Stimulated activated CD8-positive, alpha-beta memory T cell treated with anti-CD3 and anti-CD28 coated beads, Interleukin-4, amount 100 ng/mL, for 24 hours (primary cell): Measurements from ENCODE around the gene LRBA.

Experiments used
- DNase-seq: peaks from one replicate; pipeline ENCODE4 v3.0.0-alpha.2; 2020; ENCODE audit warnings: low read depth

The LRBA gene

DNA sequence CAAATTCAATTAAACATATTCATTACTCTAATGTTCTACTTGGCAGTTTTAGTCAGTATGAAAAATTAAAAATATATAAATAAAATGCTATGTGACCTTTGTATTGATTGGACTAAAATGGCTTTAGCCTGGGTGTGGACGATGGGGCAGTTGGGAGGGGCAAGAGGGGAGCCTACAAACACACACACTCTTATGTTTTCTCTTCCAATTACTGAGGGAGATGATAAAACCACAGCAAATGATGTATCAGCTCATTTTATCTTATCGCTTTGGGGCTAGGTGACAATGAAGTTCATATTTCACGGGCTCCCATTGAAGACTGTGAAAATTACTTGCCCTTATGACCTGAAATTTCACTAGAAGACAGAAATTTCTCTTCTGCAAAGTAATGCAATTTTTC lies 517.5 kb downstream of the LRBA start:
- DNase-seq: no peak

DNA sequence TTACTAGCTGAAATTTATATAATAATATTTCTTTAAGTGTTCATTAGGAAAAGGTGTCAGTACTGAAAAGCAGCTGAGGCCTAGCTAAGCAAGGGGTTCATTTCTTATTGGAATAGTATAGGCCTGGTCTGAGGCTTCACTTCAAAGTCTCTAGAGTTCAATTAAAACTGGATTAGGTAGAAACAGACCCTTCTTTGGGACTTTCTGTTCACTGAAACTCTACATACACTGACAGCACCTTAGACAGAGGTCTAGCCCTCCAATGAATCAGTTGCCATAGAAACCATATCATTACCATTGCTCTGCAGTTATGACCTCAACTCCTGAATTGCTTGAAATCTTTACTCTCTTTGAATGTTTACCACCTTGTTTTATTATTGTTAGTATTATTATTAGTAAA lies 519.5 kb downstream of the LRBA start:
- no peak for DNase-seq

GRCh38 chr4:150493851-150494250 lies 521.2 kb downstream of the LRBA start:
- no peak for DNase-seq

DNA sequence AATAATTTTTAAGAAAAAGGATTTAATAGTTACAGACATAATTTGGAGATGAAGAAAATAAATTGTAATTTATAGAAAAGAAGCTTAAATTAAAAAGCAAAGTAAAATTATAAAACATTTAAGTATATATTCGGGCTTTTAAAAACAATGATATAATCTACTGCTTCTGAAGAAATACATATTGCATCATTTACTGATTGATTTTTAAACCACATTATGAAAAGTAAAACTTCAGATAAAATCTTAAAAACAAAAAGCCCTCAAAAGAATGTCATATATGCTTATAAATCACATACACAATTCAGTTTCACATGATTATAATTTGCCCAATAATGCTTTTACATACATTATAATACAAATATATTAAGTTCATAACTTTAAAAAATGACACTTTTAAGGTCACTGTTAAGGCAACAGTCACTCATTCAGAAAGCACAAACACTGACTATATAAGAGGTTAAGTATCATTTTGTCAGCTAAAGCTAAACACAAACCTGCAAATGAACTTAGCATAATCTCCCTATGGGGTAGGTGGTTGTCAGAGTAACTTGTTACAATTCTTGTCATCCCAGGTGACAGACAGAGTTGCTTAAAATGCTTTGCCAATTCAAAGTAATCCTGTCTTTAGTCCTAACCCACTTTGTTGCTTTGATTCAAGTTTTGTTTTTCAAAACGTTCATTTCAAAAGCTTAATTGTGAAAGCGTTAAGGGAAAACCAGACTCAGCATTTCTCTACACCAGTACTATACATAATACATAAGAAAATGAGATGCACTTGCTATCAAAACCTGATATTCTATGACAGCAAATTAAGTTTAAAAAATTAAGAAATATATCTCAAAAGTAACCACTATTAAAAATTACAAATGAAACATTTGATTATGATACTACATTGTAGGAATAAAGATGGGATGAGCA lies 523.7 kb downstream of the LRBA start:
- DNase-seq: no peak

GRCh38 chr4:150482581-150482980 lies 532.5 kb downstream of the LRBA start:
- no peak for DNase-seq

GRCh38 chr4:150479657-150480056 lies 535.4 kb downstream of the LRBA start:
- no peak for DNase-seq

DNA sequence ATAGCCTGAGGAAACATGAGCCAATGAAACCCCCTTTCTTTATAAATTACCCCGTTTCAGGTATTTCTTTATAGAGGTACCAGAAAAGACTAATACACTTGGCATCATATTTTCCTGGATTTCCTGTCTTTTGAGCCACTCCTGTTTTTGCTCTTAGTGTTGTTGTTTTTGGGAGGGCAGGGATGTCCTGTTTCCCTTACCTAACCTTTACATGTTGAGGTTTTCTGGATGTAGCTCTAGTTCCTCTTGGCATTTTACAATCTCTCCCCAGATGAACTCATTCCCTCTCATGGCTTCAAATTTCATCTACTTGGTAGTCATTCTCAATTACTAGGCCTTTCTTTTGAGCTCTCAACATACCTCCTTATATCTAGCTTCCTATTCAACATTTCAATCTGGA lies 537.2 kb downstream of the LRBA start:
- no peak for DNase-seq

- DNase-seq: no peak
Measured at GRCh38 chr4:150476776-150477175, 538.3 kb downstream of the LRBA start.

- DNase-seq: no peak
Measured at GRCh38 chr4:150475763-150476162, 539.3 kb downstream of the LRBA start.

GRCh38 chr4:150464523-150464922 lies 550.6 kb downstream of the LRBA start:
- DNase-seq: no peak

- DNase-seq: no peak
Measured at GRCh38 chr4:150462743-150463142, 552.3 kb downstream of the LRBA start.

GRCh38 chr4:150461957-150462356 lies 553.1 kb downstream of the LRBA start:
- no peak for DNase-seq

DNA sequence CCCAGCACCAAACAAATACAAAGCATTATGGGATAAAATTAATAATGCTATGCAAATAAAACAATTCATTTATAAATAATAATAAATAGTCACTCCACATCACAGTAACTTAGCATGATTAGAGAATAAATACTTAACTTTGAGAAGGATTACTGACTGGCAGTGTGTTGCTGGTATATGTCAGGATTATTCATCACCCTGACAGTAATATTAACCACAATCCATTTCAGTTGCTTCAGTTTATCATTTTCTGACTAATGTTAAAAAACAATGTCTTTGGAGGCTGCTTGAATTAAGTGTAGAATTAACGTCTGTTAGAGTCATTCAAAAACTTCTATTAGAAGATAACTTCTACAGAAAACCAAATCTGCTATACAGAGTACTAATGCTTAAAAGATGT lies 557.3 kb downstream of the LRBA start:
- no peak for DNase-seq

- DNase-seq: no peak
Measured at GRCh38 chr4:150451883-150452282, 563.2 kb downstream of the LRBA start.

GRCh38 chr4:150447356-150447755 lies 567.7 kb downstream of the LRBA start:
- DNase-seq: no peak

- DNase-seq: no peak
Measured at GRCh38 chr4:150439451-150439933, 575.6 kb downstream of the LRBA start.

- no peak for DNase-seq
Measured at GRCh38 chr4:150436598-150437370, 578.3 kb downstream of the LRBA start.

DNA sequence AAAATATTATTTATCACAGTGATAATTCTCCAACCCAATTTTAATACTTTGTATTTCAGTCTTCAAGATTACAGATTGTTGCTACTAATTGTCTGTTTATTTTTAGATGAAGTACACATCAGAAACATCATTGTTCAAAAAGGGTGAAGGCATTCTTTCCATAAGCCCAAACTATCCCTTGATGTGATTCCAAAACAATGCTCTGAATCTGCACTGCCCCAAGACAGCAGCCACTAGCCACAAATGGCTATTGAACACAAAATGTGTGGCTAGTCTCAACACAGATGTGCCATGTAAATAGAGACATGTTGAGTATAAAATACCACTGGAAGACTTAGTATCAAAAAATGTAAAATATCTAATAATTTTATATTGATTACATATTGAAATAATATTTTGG lies 583.9 kb downstream of the LRBA start:
- no peak for DNase-seq

DNA sequence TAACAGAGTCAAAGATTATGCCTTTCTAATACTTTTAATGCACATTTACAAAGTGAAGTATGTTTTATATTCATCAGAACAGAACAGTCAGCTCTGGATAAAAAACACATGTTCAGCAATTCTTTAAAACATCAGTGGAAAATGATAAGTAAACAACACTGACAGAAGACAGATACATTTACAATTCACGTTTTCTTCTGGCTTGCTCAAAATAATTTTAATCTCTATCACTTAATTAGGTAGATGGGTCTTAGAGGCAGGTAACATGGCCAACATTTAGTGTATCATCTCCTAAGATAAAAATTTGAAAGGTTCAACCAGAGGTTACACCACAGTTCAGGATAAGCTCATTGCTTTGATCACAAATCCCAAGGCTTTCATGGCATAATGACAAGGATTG lies 589.9 kb downstream of the LRBA start:
- DNase-seq: no peak

DNA sequence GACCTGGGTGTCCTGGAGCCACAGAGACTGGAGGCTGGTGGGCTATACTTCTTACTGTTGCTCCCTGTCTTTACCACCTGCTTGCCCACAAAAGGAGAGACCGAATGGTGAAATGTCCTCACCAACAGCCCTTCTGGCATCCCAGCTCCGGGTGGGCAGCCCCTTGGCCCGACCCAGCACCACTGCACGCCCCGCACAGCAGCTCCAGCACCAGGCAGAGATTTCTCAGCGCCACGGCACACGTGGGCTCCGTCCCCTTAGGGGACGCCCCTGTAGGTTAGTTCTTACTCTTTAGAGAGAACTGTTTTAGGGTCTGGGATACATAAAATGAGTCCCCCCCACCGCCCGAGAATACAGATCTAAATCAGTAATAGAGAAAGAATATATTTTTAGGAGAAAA lies 591.6 kb downstream of the LRBA start:
- DNase-seq: no peak

DNA sequence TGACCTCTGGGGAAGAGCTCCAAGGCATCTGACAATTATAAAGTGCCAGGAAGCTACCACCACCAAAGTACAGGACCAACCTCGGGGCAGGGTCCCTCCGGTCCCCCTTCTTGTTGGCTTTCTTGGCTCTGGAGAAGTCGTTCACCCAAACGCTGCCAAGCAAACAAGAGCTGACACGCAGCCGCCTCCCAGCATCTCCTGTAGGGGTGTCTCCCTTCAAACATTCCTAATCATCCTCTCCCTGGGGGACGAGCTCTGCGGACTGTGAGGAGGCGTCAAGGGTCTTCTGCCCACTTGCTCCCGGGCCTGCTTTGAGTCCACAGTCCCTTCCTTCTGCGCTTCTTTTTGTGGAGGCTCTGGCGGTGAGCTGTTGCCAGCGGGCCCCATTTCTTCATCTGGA lies 592.0 kb downstream of the LRBA start:
- DNase-seq: no peak

GRCh38 chr4:150421612-150422011 lies 593.5 kb downstream of the LRBA start:
- DNase-seq: no peak

DNA sequence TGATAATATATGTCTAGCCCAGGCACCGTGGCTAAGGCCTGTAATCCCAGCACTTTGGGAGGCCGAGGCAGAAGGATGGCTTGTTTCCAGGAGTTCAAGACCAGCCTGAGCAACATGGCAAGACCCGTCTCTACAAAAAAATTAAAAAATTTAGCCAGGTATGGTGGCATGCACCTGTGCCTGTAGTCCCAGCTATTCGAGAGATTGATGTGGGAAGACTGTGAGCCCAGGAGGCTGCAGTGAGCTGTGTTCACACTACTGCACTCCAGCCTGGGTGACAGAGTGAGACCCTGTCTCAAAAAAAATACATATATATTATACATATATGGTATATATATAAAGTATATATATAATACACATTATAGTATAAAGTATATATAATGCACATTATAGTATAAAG lies 595.1 kb downstream of the LRBA start:
- no peak for DNase-seq
